Left colon (tissue), 2 donors: ENCODE measurements around the gene NUTM2G. TPM values are rescaled to one million over a fixed set of nuclear protein-coding genes. Genes with fewer than 3 reads are reported as not detected.
A peak's percentile ranks its signal among the peaks of the same experiment; 100 is the strongest.
"Not testable (repeated sequence)": the region's sequence is repeated elsewhere in the genome, so short reads cannot be mapped to it uniquely, and the experiment has no call there.

Experiments
- ATAC-seq: fragments of 200-7000 bp; cut with Tn5 transposase; one replicate; pipeline ENCODE4 v1.9.1; 2020; ENCODE audit warnings: mild to moderate bottlenecking, moderate library complexity
- DNase-seq, 2 donors: peaks; one replicate each; pipeline ENCODE4 v3.0.0-alpha.2; 2020
- intact Hi-C, 2 donors: fragments of 100-400 bp; cut with DNase I in 1 of 2; cut with micrococcal nuclease in 1 of 2; formaldehyde crosslinking; loops; one replicate each; pipeline versions ENCODE4 v1.11.2 to v1.14.0; 2022; cut with DNase I, micrococcal nuclease
- total RNA-seq, 2 donors: library from RNA; stranded (reverse); fragmentation: NEBNext Ultra II Directional; extraction: Animal tissue kit (Norgen Biotek cat#: 25700); gene quantifications; one replicate each; pipeline ENCODE4 v1.2.1, GENCODE V29; 2021
- donor health status: DM: no; HTN: no; CAD: no.
- donor health status: DM: yes; HTN: yes; CAD: no.

The NUTM2G gene
- total RNA-seq, 2 donors from 2014 or later, result not detected

DNA sequence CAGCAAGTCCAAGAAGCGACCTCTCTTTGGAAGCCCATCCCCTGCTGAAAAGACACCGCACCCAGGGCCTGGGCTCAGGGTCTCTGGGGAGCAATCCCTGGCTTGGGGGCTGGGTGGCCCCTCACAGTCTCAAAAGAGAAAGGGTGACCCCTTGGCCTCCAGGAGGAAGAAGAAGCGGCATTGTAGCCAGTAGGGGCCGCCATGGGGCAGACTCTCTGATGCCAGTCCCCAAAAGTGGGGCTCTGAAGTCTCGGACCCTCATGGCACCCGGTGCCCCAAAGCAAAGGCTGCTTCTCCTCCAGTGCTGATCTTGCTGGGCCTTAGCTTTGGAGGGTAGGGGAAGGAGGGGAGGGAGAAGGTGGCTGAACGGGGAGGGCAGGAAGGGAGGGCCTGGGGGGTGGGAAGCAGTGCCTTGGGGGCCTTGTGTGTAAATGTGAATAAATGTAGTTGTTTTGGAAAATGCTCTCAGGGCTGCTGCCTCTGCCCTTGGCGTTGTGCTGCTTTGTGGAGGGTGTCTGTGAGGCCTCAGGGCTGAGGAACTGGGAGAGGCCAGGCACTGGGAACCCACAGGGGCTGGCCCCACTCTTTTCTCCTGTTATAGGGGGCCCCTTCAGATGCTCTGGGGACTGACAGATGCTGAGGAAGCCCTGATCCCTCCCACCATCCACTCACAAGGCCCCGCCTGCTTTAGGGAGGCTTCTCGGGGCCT is 10.5 kb downstream of the NUTM2G start:
- ATAC-seq, intact Hi-C loops, DNase-seq: not testable (repeated sequence)

DNA sequence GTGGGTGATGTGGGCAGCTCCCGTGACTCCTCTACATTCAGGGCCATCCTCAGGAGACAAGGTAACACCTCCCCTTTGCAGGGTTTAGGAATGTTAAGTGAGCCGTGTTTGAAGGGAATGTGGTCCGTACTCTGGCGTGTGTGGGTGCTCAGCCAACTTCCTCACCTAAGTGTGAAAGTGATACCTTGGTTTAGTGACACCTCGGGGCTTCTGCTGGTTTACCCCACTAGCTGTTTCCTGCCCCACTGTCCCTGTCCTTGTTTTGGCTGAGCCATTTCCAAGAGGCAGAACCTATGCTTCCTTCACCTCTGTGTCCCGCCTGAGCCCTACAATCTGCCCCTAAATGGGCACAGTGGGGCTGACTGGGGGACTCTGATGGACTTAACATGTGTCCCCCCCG is 12.3 kb downstream of the NUTM2G start:
- intact Hi-C loops, DNase-seq, ATAC-seq: not testable (repeated sequence)

DNA sequence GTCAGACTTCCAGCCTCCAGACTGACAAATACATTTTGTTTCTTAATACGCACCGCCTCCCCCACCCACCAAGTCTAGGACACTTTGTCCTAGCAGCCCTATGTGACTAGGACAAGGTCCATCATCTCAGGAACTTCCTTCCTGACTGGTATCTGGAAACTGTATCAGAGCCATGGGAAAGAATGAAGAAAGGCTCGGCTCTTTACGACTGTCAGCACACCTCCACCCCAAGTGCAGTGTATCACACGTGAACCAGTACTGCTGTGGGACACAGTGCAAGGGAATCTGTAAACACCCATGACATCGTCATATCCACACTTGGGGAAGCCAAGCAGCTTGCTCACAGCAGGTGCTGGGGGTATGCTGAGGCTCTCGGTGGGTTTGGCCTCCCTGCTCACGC is 13.0 kb downstream of the NUTM2G start:
- DNase-seq, intact Hi-C loops: not testable (repeated sequence)
- ATAC-seq, result peak; percentile 63

DNA sequence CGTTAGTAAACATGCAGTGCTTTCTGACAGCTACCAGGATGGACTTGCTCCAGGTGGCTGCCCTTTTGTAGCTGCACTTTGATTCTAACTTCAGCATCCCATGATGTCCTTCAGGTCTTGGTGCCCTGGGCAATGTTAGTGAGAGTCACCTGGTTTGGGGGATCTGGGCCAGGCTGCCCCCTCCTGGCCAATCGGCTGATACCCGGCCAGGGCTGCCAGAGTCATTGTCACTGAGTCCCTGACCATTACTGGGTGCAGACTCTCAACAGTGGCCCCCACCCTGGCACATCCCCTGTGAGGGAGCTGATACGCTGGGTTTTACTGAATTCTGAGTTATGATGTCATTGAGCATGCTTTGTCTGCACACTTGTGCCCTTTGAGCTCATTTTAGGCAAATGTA is 13.5 kb downstream of the NUTM2G start:
- DNase-seq, intact Hi-C loops: not testable (repeated sequence)
- peak; percentile 25 for ATAC-seq

DNA sequence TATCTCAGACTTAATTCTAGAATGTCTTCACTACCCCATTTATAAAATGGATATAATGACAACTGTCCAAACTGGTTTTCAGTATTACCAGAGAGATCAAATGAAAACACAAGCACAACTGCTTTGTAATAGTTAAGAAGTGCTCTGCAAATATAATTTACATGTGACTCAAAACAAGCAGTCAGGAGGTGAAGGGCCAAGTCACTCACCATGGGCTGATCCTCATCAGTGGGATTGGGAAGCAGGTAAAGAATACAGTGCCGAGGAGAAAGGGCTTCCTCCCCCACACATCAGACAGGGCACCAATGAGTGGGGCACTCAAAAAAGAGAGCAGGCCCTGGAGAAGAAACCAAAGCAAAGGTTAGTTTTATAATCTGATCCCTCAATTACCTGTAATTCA is 20.7 kb downstream of the NUTM2G start:
- DNase-seq, intact Hi-C loops, ATAC-seq: not testable (repeated sequence)

DNA sequence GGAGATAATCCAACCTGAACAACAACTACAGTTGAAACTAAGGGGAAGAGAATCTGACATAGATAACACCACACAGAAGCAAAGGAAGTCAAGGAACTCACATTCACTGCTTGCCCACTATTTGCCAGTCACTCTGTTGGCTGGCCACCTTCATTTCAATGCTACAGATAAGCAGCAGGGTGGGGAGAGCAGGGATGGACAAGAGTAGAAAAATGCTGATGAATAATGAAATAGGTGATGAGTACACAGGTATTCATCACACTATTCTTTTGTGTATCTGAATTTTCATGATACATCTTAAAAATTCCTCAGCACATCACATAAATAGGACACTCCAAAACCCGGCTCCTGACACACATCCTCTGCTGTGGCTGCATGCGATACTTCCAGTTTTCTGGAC is 21.9 kb downstream of the NUTM2G start:
- intact Hi-C loops, ATAC-seq, DNase-seq: not testable (repeated sequence)

DNA sequence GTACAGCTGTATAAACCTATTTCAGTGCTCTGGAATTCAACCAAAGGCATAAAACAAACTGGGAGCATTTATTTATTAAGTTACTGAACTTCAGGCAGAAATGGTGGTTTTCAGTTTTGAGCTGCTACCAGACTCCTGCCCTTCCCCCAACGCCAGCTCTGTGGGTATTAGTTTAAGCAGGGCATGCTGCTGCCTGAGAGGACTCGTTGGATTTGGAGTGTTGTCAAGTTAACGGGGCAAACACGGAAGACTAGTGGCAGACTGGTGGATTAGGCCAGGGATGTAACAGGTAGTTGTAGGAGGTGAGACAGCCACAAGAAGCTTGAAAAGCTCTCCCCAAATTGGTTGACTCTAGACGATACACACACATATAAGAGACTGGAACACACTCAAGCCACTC is 38.9 kb downstream of the NUTM2G start:
- DNase-seq, intact Hi-C loops: not testable (repeated sequence)

DNA sequence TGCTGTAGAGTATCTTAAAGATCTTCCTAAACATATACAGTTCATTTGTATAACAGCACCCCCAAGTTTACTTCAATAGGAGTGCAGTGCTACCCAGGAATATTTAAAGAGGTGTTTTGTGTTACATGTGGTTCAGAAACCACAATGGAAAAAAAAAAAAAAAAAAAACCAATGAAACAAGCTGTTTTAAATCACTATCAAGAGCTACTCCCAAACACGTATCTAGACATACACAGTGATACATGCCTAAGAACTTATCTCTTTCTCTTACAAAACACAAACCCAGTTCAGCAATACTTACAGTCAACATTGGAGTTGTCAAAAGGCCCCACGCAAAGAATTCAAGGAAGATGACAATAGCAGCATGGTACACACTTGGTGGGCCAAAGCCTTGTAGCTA is 43.9 kb downstream of the NUTM2G start:
- ATAC-seq, DNase-seq, intact Hi-C loops: not testable (repeated sequence)

More for the DNA sequence above, 38.9 kb downstream of the NUTM2G start:
- not testable (repeated sequence) for ATAC-seq

DNA sequence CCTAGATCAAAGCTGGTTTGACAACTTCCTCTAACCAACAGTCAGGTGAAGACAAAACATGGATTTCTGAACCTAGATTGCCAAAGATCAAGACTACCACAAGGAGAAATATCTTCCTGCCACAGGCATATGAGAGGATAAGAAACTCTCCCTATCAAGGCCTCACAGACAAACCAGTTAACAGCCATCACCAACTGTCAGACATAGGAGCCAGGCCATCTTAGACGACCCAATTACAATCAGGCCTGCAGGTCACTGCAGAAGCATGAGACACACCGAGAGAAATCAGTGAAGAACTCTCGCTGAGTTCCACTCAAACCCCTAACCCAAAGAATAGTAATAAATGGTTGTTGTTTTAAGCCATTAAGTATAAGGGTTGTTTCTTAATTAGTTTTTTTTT is 45.4 kb downstream of the NUTM2G start:
- intact Hi-C loops, DNase-seq, ATAC-seq: not testable (repeated sequence)

DNA sequence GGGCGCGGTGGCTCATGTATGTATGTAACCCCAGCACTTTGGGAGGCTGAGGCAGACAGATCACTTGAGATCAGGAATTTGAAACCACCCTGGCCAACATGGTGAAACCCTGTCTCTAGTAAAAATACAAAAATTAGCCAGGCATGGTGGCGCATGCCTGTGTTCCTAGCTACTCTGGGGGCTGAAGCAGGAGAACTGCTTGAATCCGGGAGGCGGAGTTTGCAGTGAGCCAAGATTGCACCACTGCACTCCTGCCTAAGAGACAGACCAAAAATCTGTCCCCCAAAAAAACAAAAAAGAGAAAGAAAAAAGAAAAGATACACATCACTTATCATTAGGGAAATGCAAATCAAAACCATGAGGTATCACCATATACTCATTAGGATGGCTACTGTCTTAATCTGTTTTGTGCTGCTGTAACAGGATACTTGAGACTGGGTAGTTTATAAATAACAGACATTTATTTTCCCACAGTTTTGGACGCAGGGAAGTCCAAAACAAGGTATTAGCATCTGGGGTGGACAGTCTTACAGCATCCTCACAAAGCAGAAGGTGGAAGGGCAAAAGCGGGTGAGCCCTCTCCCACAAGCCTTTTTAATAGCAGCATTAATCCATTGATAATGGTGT is 55.0 kb downstream of the NUTM2G start:
- DNase-seq, intact Hi-C loops, ATAC-seq: not testable (repeated sequence)

DNA sequence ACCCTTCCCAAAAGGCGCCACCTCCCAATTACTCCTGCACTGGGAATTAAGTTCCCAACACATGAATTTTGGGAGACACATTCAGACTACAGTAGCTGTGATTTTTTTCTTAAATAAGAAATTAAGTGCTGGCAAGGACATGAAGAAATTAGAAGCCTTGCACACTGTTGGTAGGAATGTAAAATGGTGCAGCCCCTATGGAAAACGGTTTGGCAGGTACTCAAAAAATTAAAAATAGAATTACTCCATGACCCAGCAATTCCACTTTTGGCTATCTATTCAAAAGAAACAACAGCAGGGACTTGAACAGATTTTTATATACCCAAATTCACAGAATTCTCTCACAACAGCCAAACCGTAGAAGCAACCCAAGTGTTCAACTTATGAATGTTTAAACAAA is 55.5 kb downstream of the NUTM2G start:
- intact Hi-C loops, DNase-seq, ATAC-seq: not testable (repeated sequence)

DNA sequence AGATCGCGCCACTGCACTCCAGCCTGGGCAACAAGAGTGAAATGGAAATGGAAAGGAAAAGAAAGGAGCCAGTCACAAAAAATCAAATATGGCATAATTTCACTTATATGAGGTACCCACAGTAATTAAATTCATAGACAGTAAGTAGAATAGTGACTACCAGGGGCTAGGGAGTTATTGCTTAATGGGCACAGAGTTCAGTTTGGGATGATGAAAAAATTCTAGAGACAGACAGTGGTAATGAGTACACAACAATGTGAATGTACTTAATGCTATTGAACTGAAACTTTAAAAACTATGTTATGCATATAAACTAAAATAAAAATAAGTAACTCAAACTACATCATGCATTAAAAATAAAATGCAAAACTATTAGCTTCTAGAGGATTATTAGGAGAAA is 56.2 kb downstream of the NUTM2G start:
- DNase-seq, intact Hi-C loops: not testable (repeated sequence)

More for the DNA sequence above, 56.2 kb downstream of the NUTM2G start:
- ATAC-seq, result not testable (repeated sequence)

Other genes starting within 250 kb of the NUTM2G start
- gene ZNF510, start 150.8 kb upstream of the NUTM2G start, total RNA-seq, result 1 to 10 TPM; 5.8 to 7.4 TPM
- gene ZNF782, start 74.3 kb upstream of the NUTM2G start, total RNA-seq, result 1 to 10 TPM; 4.5 to 5.1 TPM
- gene CTSV, start 110.3 kb downstream of the NUTM2G start, total RNA-seq, result 1 to 10 TPM; 4.0 to 5.4 TPM